Liver (tissue), 3 donors: Measurements from ENCODE around the gene CFAP57.

ENCODE experiments used
- CTCF ChIP-seq: fragments of 150-350 bp; IDR thresholded peaks from 2 replicates; pipeline ENCODE4 v1.5.1; 2017; ENCODE audit warnings: improper control_type of control experiment, low read depth, low read length; ENCODE audit not compliant: missing input control
- EGR1 ChIP-seq, 2 donors: IDR thresholded peaks; 2 replicates each; pipeline ENCODE4 v1.6.1; 2016 to 2018; ENCODE audit warnings: antibody characterized with exemption in 2 of 2, low read depth in 2 of 2
- GABPA ChIP-seq, 2 donors: IDR thresholded peaks in 1 of 2; conservative IDR thresholded peaks in 1 of 2; 2 replicates each; pipeline ENCODE4 v1.6.1; 2016; ENCODE audit warnings: antibody characterized with exemption in 2 of 2, mild to moderate bottlenecking in 1 of 2, moderate library complexity in 1 of 2
- JUND ChIP-seq, 2 donors: IDR thresholded peaks; 2 replicates each; pipeline ENCODE4 v1.6.1; 2016; ENCODE audit warnings: antibody characterized with exemption in 2 of 2
- MAX ChIP-seq: IDR thresholded peaks from 2 replicates; pipeline ENCODE4 v1.6.1; 2016; ENCODE audit warnings: antibody characterized with exemption
- REST ChIP-seq: IDR thresholded peaks from 2 replicates; pipeline ENCODE4 v1.6.1; 2016; ENCODE audit warnings: antibody characterized with exemption, mild to moderate bottlenecking
- YY1 ChIP-seq: IDR thresholded peaks from 2 replicates; pipeline ENCODE4 v1.6.1; 2016; ENCODE audit warnings: antibody characterized with exemption, mild to moderate bottlenecking
- donor health status: healthy.
- donor health status: healthy.

GRCh38 chr1:43266881-43267280 lies 94.8 kb downstream of the CFAP57 start:
- TF ChIP-seq JUND (IDR thresholded peaks at IDR 0.05) = no peak
- no peak for TF ChIP-seq MAX
- no peak for TF ChIP-seq CTCF
- TF ChIP-seq EGR1 (IDR thresholded peaks at IDR 0.05; ENCODE audit: low read depth in 2 of 2) = no peak
- TF ChIP-seq GABPA (IDR thresholded peaks at IDR 0.05 in 1 of 2, conservative IDR thresholded peaks at IDR 0.05 in 1 of 2) = no peak
- TF ChIP-seq REST = no peak
- no peak for TF ChIP-seq YY1
